Astrocyte (in vitro differentiated cells and primary cell): ENCODE data around the gene TEX50.

Source experiments
- EZH2 ChIP-seq: IDR thresholded peaks from 2 replicates; pipeline ENCODE4 v1.6.1; 2012; ENCODE audit warnings: mild to moderate bottlenecking, low read length, inconsistent platforms; ENCODE audit not compliant: insufficient read depth
- TF ChIP-seq, protein P1 (sequence below): IDR thresholded peaks from 2 replicates; pipeline ENCODE4 v1.5.1; 2011; ENCODE audit warnings: low read depth, mild to moderate bottlenecking, inconsistent platforms, low read length, moderate library complexity; ENCODE audit not compliant: insufficient read depth

DNA sequence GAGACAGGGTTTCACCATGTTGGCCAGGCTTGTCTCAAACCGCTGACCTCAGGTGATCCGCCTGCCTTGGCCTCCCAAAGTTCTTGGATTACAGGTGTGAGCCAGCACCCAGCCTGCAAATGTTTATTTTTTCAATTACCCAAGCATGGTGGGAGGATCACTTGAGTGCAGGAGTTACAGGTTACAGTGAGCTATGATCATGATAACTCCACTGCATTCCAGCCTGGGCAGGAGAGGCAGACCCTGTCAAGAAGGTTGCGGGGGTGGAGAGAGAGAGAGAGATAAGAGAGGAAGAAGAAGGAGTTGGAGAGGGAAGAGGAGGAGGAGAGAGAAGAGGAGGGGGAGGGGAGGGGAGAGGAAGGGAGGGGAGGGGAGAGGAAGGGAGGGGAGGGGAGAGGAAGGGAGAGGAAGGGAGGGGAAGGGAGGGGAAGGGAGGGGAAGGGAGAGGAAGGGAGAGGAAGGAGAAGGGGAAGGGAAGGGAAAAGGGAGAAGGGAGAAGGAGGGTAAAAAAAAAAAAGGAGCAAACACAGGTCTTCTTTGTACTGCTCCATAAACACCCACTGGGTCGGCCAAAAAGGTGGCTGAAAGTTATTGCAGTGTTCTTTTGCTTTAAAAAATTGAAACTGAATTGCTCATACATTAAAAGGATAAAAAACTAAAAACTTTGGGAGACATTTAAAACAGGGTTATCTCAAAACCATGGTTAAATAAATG, 26.5 kb upstream of the TEX50 start:
- TF ChIP-seq, protein P1, sequence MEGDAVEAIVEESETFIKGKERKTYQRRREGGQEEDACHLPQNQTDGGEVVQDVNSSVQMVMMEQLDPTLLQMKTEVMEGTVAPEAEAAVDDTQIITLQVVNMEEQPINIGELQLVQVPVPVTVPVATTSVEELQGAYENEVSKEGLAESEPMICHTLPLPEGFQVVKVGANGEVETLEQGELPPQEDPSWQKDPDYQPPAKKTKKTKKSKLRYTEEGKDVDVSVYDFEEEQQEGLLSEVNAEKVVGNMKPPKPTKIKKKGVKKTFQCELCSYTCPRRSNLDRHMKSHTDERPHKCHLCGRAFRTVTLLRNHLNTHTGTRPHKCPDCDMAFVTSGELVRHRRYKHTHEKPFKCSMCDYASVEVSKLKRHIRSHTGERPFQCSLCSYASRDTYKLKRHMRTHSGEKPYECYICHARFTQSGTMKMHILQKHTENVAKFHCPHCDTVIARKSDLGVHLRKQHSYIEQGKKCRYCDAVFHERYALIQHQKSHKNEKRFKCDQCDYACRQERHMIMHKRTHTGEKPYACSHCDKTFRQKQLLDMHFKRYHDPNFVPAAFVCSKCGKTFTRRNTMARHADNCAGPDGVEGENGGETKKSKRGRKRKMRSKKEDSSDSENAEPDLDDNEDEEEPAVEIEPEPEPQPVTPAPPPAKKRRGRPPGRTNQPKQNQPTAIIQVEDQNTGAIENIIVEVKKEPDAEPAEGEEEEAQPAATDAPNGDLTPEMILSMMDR, result no peak
- TF ChIP-seq EZH2, result no peak
